COLO829 (cell line): ENCODE data around the gene MAML2.
"Not testable (repeated sequence)": the region's sequence is repeated elsewhere in the genome, so short reads cannot be mapped to it uniquely, and the experiment has no call there.

Source experiments
- DNase-seq: peaks from one replicate; pipeline ENCODE4 v3.0.0; 2012; ENCODE audit warnings: low spot score

MAML2 gene

DNA sequence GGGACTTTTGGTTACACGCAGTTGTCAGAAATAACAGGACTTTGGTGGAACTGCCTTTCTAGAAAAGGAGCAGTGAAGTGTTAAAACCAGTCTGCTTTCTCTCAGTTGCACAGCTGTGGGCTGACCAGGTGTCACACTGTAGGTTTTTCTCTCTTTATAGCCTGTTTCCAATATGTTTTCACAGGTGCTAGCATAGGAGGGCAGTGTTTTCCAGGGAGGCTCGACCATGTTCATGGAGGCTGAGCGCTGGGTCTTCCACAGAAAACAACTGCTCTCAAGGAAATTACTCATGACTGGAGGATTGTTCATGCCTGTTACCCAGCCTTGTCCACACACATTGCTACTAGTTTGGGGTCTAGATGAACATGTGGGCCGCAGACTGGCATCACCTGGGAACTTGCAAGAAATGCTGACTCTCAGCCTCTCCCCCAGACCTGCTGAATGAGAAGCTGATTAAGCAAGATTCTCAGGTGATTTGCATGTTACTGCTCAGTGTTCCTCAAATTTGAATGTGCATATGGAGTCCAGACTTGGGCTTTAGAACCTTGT, 157.7 kb downstream of the MAML2 start:
- no peak for DNase-seq

GRCh38 chr11:96180937-96181336, 162.1 kb downstream of the MAML2 start:
- not testable (repeated sequence) for DNase-seq

GRCh38 chr11:96180341-96180740, 162.7 kb downstream of the MAML2 start:
- DNase-seq: no peak

DNA sequence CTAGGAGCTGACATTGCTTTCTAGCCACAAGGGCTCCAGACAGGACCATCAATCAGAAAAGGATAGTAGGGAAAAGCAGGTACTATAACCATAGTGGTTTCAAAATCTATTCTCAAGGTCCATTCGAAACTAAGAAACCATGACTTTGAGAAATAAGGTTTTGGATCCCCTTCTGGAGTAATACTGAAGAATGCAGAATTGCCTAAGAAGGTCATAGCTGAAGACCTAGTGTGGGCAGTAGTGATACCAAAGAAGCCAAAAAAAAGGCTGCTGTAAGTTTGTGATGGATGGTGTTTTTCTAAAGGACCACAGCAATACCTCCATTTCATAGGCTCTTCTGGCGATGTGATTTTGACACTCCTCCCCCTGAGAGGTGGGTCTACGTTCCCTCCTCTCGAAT, 163.1 kb downstream of the MAML2 start:
- DNase-seq: no peak

DNA sequence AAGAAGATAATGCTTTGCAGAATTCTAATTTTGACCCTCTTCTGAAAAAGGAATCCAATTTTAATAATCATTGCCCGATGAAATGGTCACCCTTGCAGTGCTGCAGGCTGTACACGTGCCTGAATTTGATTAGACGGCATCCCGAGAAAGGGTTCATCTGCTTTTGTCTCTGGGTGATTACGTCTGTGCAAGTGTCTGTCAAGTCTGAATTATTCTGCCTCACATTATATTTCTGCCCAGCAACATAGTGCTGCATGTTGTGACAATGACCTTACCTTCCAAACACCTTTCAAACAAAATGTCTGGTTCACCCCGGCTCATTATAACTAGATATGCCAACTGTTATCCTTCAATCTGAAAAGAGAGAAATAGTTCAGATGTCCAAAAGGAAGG, 164.1 kb downstream of the MAML2 start:
- DNase-seq: no peak

DNA sequence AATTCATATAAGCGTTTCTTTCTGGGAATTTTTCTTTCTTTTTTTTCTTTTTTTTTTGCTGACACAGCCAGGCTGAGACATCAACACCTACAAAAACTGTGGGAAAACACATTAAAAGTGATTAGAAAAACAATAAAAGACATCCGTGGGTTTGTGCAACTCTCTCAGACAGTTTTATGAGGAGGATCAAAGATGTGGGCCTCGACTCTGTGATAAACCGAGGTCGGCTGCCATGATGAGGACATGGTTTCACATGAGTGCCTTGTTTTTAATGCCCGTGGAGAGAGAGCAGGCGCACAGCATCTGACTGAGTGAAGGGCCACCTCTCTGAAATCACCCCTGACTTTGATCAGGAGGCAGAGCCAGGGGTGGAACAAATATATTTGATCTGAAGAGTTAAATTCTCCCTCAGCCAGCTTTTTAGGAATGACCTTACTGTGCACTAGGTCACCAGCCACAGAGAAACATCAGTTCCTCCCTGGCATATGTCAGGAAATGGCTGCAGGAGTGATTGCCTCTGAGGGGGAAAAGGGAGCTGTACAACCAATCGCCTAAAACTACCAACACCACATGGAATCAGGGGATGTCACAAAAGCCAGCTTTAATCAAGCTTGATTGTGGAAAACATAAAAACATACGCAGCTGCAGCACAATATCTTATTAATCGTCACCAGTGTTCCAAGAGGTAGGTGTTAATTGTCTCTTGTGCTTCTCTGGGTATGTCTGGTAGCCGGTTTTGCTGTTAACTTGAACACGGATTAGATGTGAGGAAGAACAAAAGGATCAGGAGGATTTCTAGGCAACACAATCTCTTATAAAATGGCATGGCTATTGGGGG, 164.7 kb downstream of the MAML2 start:
- no peak for DNase-seq

DNA sequence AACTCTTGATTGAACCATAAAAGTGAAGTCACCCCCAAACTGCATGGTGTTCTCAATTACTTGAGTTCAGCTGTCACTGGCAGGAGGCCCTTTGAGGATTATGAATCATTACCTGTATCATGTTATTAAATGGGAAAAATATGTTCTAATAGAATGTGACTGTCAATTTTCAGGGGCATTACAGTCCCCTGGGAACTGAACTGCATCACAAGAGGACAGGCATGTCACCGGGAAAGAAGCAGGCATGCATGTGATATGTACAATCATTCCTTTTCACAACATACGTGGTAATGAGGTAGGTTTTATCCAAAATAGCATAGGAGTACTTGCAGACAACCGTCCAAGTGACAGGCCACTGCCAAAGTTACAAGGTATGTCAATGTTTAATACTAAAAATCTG, 165.8 kb downstream of the MAML2 start:
- no peak for DNase-seq

- DNase-seq: no peak
Measured at GRCh38 chr11:96173906-96174305, 169.1 kb downstream of the MAML2 start.

DNA sequence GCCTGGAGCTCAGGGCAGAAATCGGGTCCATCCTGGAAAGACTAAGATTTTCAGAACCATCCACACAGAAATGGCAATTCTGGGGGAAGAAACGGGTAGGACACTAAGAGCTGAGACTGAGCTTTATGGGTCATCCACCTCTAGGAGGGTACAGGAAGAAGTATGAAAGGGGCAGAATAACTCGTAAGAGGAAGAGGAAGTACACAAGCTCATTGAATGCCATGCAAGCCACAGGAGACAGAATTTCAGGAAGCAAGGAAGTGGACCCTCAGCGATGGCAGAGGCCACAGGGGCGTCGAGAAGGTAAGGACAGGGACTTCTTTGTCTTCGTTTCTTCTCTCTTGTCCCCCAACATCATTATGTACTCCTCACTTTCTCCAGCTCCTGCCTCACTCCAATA, 169.6 kb downstream of the MAML2 start:
- DNase-seq: no peak

- DNase-seq: no peak
Measured at GRCh38 chr11:96172604-96173003, 170.4 kb downstream of the MAML2 start.

GRCh38 chr11:96169250-96169649, 173.7 kb downstream of the MAML2 start:
- no peak for DNase-seq

DNA sequence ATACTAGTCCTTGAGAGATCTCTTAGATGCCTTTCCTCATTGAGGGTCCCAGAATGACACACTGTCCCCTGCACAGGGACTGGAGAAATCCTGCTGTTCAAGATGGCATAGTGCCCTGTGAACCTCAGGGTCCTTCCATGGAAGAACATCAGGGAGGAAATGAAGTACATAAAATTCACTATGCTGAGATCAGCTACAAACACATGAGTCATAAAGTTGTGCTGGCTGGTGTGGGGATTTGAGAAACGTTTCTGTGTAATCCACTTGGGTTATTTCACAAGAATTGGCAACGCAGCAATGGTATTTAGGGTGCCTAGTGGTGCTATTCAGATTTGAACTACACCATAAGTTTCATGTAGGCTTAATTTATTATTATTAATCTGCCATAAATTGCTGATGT, 174.4 kb downstream of the MAML2 start:
- DNase-seq: no peak

- no peak for DNase-seq
Measured at GRCh38 chr11:96167787-96168186, 175.2 kb downstream of the MAML2 start.

DNA sequence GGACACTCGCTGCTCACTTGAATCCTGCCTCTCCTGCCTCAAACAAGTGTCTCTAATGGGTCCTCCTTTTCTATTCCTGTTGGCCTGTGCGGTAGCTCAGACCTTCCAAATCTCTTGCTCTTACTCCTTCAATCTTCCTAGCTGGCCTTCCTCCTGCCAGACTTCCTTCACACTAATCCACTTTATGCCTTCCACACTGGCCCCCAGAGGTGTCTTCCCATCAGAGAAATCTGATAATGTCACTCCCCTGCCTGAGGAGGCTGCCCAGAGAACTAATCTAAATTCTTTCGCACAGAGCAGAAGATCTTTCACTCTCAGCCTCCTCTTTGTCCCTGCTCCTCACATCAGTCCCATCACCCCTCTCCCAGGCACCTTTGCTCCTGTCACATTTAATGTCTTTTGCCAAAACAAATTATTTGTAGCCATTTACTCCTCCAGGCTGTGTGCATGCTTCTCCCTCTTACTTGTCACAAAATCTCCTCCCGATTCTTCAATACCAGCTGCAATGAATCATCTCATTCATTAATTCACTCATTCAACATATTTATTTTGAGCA, 175.7 kb downstream of the MAML2 start:
- DNase-seq: no peak

DNA sequence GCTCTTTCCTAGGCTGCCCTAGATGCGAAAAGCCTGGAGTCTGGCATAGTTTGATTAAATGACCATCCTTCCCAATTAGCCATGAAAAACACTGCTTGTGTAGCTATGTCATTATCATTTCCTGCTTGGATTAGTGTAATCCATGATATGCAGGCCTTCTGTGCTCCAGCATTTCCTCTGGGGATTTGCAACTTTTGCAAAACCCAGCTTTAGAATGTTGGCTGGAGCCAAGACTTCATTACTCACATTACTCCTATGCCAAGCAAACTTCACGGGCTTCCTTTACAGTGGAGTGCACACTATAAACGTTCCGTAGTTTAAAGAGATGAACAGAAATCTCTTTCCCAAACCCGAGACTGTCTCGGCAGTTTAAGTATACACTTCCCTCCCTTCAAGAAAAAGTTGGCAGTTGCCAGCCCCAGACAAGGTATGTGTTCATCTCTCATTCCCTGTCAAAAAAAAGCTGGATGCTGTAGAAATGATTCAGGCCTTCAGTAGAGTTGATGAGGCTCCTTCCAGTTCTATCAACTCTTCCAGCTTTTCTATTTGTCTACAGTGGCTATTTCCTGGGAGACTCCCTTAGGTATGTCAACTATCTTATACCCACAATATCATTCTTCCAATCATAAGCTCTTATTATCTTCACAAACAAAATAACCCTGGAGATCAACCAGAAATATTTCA, 180.0 kb downstream of the MAML2 start:
- DNase-seq: no peak

- no peak for DNase-seq
Measured at GRCh38 chr11:96161307-96162089, 181.5 kb downstream of the MAML2 start.

- no peak for DNase-seq
Measured at GRCh38 chr11:96160732-96161306, 182.2 kb downstream of the MAML2 start.

DNA sequence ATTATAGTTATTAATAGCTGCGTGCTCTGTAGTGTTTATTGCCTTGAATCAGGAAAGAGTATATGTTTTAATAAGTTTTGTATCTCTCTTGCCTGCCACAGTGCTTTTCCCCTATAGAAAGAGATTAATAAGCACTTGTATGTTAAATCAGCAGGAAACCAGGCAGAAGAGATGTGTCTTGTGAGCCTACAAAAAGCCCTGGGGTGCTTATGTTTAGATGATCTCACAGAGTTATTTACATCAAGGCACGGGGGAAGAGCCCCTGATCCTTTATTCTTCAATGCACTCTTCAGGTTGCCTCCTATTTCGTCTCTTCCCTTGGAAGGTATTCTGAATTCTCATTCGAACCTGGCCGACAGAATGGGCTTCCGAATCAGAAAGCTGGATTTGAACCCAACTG, 183.0 kb downstream of the MAML2 start:
- no peak for DNase-seq

- DNase-seq: no peak
Measured at GRCh38 chr11:96158126-96158525, 184.9 kb downstream of the MAML2 start.

DNA sequence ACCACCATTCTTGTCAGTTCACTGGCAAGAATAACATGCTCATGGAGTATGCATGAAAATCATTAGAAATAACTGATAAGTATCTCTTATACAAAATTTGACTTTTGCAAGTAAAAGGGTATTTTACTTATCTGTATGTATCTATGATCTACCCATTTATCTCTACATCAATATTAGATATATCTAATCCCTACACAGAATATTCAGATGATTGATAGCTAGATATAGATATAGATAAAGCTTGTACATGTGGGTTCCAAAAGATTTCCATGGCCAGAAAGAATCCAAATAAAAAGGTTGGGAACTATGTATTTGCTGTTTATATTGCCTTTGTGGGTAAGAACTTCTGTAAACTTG, 185.5 kb downstream of the MAML2 start:
- DNase-seq: no peak

DNA sequence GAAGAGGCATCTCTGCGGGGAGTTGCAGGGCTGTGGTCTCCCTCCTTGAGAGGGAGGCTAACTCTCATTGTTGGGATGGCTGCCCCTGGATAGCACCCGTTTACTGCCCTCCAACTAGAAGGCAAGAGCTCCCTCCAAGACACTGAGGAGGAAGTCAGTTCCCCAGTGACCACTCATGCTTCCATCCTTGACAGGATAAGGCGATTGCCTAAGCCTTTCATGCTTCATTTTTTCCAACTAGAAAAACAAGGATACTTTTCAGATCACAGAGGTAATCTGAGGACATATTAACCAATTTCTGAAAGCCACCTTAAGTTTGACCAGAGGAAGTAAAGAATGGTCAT, 186.6 kb downstream of the MAML2 start:
- no peak for DNase-seq
